Left kidney (tissue), 2 donors: ENCODE data around the gene FEN1. TPM values are rescaled to one million over a fixed set of nuclear protein-coding genes. Genes with fewer than 3 reads are reported as not detected.

Experiments
- DNase-seq: peaks from one replicate; pipeline ENCODE4 v3.0.0-alpha.2; 2013
- polyA plus RNA-seq: library from polyadenylated mRNA; unstranded; fragments of 120-200 nt; gene quantifications from one replicate; pipeline ENCODE4 v1.2.1, GENCODE V29; 2013; ENCODE audit not compliant: insufficient read length

Gene FEN1
- polyA plus RNA-seq, 1 donor, result 45.0 TPM

- no peak for DNase-seq
Observed at GRCh38 chr11:61793083-61793828, 545 bp downstream of the FEN1 start.

GRCh38 chr11:61793829-61794204, 1.1 kb downstream of the FEN1 start:
- DNase-seq, result no peak

GRCh38 chr11:61794579-61794978, 1.9 kb downstream of the FEN1 start:
- DNase-seq, result no peak

GRCh38 chr11:61795459-61795858, 2.7 kb downstream of the FEN1 start:
- DNase-seq, result no peak

GRCh38 chr11:61795876-61796526, 3.3 kb downstream of the FEN1 start:
- no peak for DNase-seq

- peak; percentile 83 for DNase-seq
Observed at GRCh38 chr11:61797263-61797944, 4.7 kb downstream of the FEN1 start.

GRCh38 chr11:61799665-61800284, 7.1 kb downstream of the FEN1 start:
- DNase-seq, result no peak

- no peak for DNase-seq
Observed at GRCh38 chr11:61800331-61801281, 7.9 kb downstream of the FEN1 start.

- DNase-seq, result no peak
Observed at GRCh38 chr11:61802605-61803004, 9.9 kb downstream of the FEN1 start.

GRCh38 chr11:61803889-61804647, 11.4 kb downstream of the FEN1 start:
- no peak for DNase-seq

GRCh38 chr11:61805146-61805545, 12.4 kb downstream of the FEN1 start:
- no peak for DNase-seq

- no peak for DNase-seq
Observed at GRCh38 chr11:61806785-61807184, 14.1 kb downstream of the FEN1 start.

- no peak for DNase-seq
Observed at GRCh38 chr11:61810671-61811175, 18.0 kb downstream of the FEN1 start.

- no peak for DNase-seq
Observed at GRCh38 chr11:61811831-61812230, 19.1 kb downstream of the FEN1 start.

GRCh38 chr11:61812736-61813411, 20.2 kb downstream of the FEN1 start:
- DNase-seq, result no peak

- DNase-seq, result no peak
Observed at GRCh38 chr11:61814247-61814957, 21.7 kb downstream of the FEN1 start.

- DNase-seq, result peak; percentile 93
Observed at GRCh38 chr11:61814958-61815789, 22.5 kb downstream of the FEN1 start.
